Breast epithelium (tissue), 3 donors: ENCODE measurements around the gene FGFR3.

Experiments used
- POLR2A ChIP-seq: fragments of 450-650 bp; IDR thresholded peaks from one replicate; pipeline ENCODE4 v1.6.1; 2016; ENCODE audit warnings: antibody characterized with exemption, mild to moderate bottlenecking, moderate library complexity
- POLR2AphosphoS5 ChIP-seq, 3 donors: sonication (generic); formaldehyde crosslinking; IDR thresholded peaks; one replicate each; pipeline ENCODE4 v1.6.1; 2017; ENCODE audit warnings: antibody characterized with exemption in 3 of 3
- TF ChIP-seq, protein P1 (sequence below), 3 donors: fragments of 450-650 bp; IDR thresholded peaks; one replicate each; pipeline ENCODE4 v1.5.1; 2016 to 2017; ENCODE audit warnings: antibody characterized with exemption in 3 of 3, mild to moderate bottlenecking in 3 of 3, moderate library complexity in 3 of 3

- TF ChIP-seq, protein P1, sequence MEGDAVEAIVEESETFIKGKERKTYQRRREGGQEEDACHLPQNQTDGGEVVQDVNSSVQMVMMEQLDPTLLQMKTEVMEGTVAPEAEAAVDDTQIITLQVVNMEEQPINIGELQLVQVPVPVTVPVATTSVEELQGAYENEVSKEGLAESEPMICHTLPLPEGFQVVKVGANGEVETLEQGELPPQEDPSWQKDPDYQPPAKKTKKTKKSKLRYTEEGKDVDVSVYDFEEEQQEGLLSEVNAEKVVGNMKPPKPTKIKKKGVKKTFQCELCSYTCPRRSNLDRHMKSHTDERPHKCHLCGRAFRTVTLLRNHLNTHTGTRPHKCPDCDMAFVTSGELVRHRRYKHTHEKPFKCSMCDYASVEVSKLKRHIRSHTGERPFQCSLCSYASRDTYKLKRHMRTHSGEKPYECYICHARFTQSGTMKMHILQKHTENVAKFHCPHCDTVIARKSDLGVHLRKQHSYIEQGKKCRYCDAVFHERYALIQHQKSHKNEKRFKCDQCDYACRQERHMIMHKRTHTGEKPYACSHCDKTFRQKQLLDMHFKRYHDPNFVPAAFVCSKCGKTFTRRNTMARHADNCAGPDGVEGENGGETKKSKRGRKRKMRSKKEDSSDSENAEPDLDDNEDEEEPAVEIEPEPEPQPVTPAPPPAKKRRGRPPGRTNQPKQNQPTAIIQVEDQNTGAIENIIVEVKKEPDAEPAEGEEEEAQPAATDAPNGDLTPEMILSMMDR (IDR thresholded peaks at IDR 0.05): no peak
- no peak for TF ChIP-seq POLR2AphosphoS5 (IDR thresholded peaks at IDR 0.05)
- no peak for TF ChIP-seq POLR2A
Observed at GRCh38 chr4:1767061-1767769, 25.9 kb upstream of the FGFR3 start.
